ENCODE measurements around the gene SPINK6. TPM values are rescaled to one million over a fixed set of nuclear protein-coding genes. Genes with fewer than 3 reads are reported as not detected.

Gene SPINK6
- total and polyA plus RNA-seq, 2 of the 4 experiments (the other 2 are of a cell fraction): not detected

DNA sequence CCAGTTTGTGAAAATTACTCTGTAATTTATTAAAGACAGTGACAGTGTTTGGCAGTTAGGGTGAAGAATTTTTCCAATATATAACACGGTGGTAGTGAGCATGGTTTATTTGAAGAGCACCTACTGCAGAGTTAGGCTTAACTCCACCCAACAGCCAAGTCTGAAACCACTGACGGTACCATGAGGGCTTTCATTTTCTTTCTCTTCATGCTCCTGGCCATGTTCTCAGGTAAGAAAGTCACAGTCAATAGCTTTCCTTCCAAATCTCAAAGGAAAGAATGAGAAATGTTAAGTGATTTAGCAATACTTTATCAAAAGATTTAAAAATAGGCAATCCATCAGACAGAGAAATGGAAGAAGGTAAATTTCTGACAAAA lies 35.6 kb downstream of the SPINK6 start, which contains the start of gene MARCOL:
MARCOL (plus strand) TSS at position 108 of the 377 bp plus-strand sequence; CDS start at position 181, 73 bp downstream.
- Histone ChIP-seq H3K9ac (ENCODE audit: low read depth, low read length) (no peak within 1 kb of the TSS), H2BK5ac (ENCODE audit: low read depth, low read length, poor library complexity, severe bottlenecking) (no peak within 1 kb of the TSS), H2AFZ (replicated peaks; ENCODE audit: low read length, poor library complexity) (no peak within 1 kb of the TSS), H3K23ac (ENCODE audit: low read depth, low read length) (no peak within 1 kb of the TSS), H3K27ac (ENCODE audit: insufficient read depth, low read length) (no peak within 1 kb of the TSS), H4K91ac (ENCODE audit: insufficient read depth, low read depth, low read length) (no peak within 1 kb of the TSS), H2BK20ac (ENCODE audit: low read depth, low read length) (no peak within 1 kb of the TSS), H3K36me3 (ENCODE audit: control insufficient read depth, insufficient read depth, low read length) (no peaks in the 10 kb centered on the region), H3K4me2 (ENCODE audit: low read depth, low read length) (no peak within 1 kb of the TSS), H3K4ac (ENCODE audit: low read depth, low read length) (no peak within 1 kb of the TSS), H3K56ac (ENCODE audit: extremely low read depth, insufficient read depth, low read length) (no peak within 1 kb of the TSS), H2BK15ac (ENCODE audit: low read depth, low read length) (no peak within 1 kb of the TSS), H3K9me3 (ENCODE audit: control insufficient read depth, insufficient read depth, low read length) (no peaks in the 10 kb centered on the region; the same call in 1 of the 2 replicates), H3K18ac (ENCODE audit: low read depth, low read length) (no peak within 1 kb of the TSS), H3K79me1 (ENCODE audit: low read depth in 1 of 2, low read length in 2 of 2) (no peaks in the 10 kb centered on the region), H2AK9ac (replicated peaks; ENCODE audit: low read depth, low read length, poor library complexity) (no peak within 1 kb of the TSS), H3K27me3 (ENCODE audit: control insufficient read depth, insufficient read depth, low read length) (no peaks in the 10 kb centered on the region), H2BK120ac (ENCODE audit: low read depth, low read length) (no peak within 1 kb of the TSS), H3K4me1 (ENCODE audit: control insufficient read depth, insufficient read depth, low read length) (no peaks in the 10 kb centered on the region), H3K14ac (replicated peaks; ENCODE audit: low read depth, low read length) (no peak within 1 kb of the TSS), H4K8ac (ENCODE audit: low read depth in 2 of 2, low read length in 2 of 2) (no peak within 1 kb of the TSS), H2AK5ac (ENCODE audit: low read depth, low read length) (no peak within 1 kb of the TSS), H4K20me1 (ENCODE audit: insufficient read depth, low read length) (no peaks in the 10 kb centered on the region), H3K9me1 (ENCODE audit: insufficient read depth, low read length) (no peaks in the 10 kb centered on the region), H3K4me3 (ENCODE audit: insufficient read depth, low read depth, low read length) (no peak within 1 kb of the TSS), H4K5ac (ENCODE audit: low read depth, low read length) (no peak within 1 kb of the TSS)
- BruUV-seq (replicated peaks): no TSS peak
- ATAC-seq (ENCODE audit: low read depth) (no peak), DNase-seq (no peak)
- TF ChIP-seq FOS (IDR thresholded peaks at IDR 0.05; ENCODE audit: low read depth, low read length) (no peak), SMC3 (IDR thresholded peaks at IDR 0.05; ENCODE audit: low read depth, low read length) (no peak), NFE2L2 (IDR thresholded peaks at IDR 0.05; ENCODE audit: low read depth, low read length) (no peak), MXI1 (IDR thresholded peaks at IDR 0.05; ENCODE audit: borderline replicate concordance, low read depth, low read length) (no peak), MAZ (IDR thresholded peaks at IDR 0.05; ENCODE audit: borderline replicate concordance, low read depth, low read length) (no peak), CHD1 (IDR thresholded peaks at IDR 0.05; ENCODE audit: low read depth, low read length) (no peak), POLR2A (IDR thresholded peaks at IDR 0.05; ENCODE audit: low read depth, low read length) (no peak), MAFK (IDR thresholded peaks at IDR 0.05; ENCODE audit: low read depth, low read length) (no peak), RCOR1 (IDR thresholded peaks at IDR 0.05; ENCODE audit: insufficient replicate concordance, low read length) (no peak)
- TF ChIP-seq, protein P1, sequence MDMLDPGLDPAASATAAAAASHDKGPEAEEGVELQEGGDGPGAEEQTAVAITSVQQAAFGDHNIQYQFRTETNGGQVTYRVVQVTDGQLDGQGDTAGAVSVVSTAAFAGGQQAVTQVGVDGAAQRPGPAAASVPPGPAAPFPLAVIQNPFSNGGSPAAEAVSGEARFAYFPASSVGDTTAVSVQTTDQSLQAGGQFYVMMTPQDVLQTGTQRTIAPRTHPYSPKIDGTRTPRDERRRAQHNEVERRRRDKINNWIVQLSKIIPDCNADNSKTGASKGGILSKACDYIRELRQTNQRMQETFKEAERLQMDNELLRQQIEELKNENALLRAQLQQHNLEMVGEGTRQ (IDR thresholded peaks at IDR 0.05; ENCODE audit: low read depth, low read length): no peak
- ChIA-PET CTCF (interaction anchor here (0.5 kb wide), 1 partner anchor 1167 kb away, joined by 4 read pairs; no protein-coding TSS in a partner anchor), POLR2A (ENCODE audit: unreplicated experiment) (no interaction called here)
- dilution Hi-C loops (cut with HindIII; ENCODE audit: low sequenced_read_pairs, unreplicated experiment) (no loop called here), in situ Hi-C loops (cut with MboI; ENCODE audit: low sequenced_read_pairs) (no loop called here), intact Hi-C loops (cut with micrococcal nuclease) (no loop called here)
- no CpG with 5 or more reads among the region's 2 CpGs for WGBS, 2 experiments (ENCODE audit: extremely low coverage in 2 of 2, insufficient read length in 1 of 2)

Data from IMR-90 (cell line).